Ovary (tissue), 3 donors: ENCODE measurements around the gene FMO5.

Source experiments
- CTCF ChIP-seq, 3 donors: fragments of 450-650 bp in 2 of 3; fragments of 200-600 bp in 1 of 3; IDR thresholded peaks; one replicate each; pipeline versions ENCODE4 v1.5.1 to v1.8.0; 2016 to 2022; ENCODE audit warnings: antibody characterized with exemption in 3 of 3, mild to moderate bottlenecking in 1 of 3
- POLR2A ChIP-seq: fragments of 450-650 bp; IDR thresholded peaks from one replicate; pipeline ENCODE4 v1.6.1; 2017; ENCODE audit warnings: antibody characterized with exemption, mild to moderate bottlenecking, moderate library complexity
- donor health status: DM: no; HTN: no; CAD: no.

GRCh38 chr1:147236448-147236847 lies 11.3 kb upstream of the FMO5 start:
- TF ChIP-seq CTCF (IDR thresholded peaks at IDR 0.05) = no peak
- no peak for TF ChIP-seq POLR2A
